GM12878 (cell line): ENCODE results near the gene POLR1A. TPM values are rescaled to one million over a fixed set of nuclear protein-coding genes. Genes with fewer than 3 reads are reported as not detected.

Source experiments
- BHLHE40 ChIP-seq, 2 experiments: fragments of 450-650 bp in 1 of 2; IDR thresholded peaks; 2 replicates each; pipeline ENCODE4 v1.6.1; 2011 to 2017; ENCODE audit warnings: low read depth in 2 of 2, borderline replicate concordance in 1 of 2, improper control_type of control experiment in 1 of 2, low read length in 1 of 2, mild to moderate bottlenecking in 1 of 2
- CHD1 ChIP-seq: IDR thresholded peaks from 2 replicates; pipeline ENCODE4 v1.6.1; 2012; ENCODE audit warnings: low read depth, low read length, improper control_type of control experiment
- EED ChIP-seq: sonication (generic); IDR thresholded peaks from 2 replicates; pipeline ENCODE4 v1.6.1; 2016; ENCODE audit warnings: antibody characterized with exemption, low read depth
- JUNB ChIP-seq: IDR thresholded peaks from 2 replicates; pipeline ENCODE4 v1.6.1; 2016; ENCODE audit warnings: antibody characterized with exemption, mild to moderate bottlenecking
- MEF2A ChIP-seq: IDR thresholded peaks from 2 replicates; pipeline ENCODE4 v1.6.1; 2011; ENCODE audit warnings: low read depth, mild to moderate bottlenecking, low read length, moderate library complexity; ENCODE audit not compliant: insufficient read depth
- MLLT1 ChIP-seq: fragments of 450-650 bp; IDR thresholded peaks from 2 replicates; pipeline ENCODE4 v1.6.1; 2016; ENCODE audit warnings: mild to moderate bottlenecking
- PBX3 ChIP-seq: IDR thresholded peaks from 2 replicates; pipeline ENCODE4 v1.6.1; 2011; ENCODE audit warnings: mild to moderate bottlenecking, low read depth, low read length, moderate library complexity; ENCODE audit not compliant: insufficient replicate concordance
- SKIL ChIP-seq: fragments of 450-650 bp; IDR thresholded peaks from 2 replicates; pipeline ENCODE4 v1.6.1; 2017; ENCODE audit warnings: mild to moderate bottlenecking, low read depth, inconsistent platforms; ENCODE audit not compliant: poor library complexity, severe bottlenecking
- polyA plus RNA-seq, 11 experiments: library from polyadenylated mRNA; depleted of rRNA in 4 of 11; unstranded in 6 of 11; stranded (reverse) in 5 of 11; fragments of >200 nt; fragmentation: Nextera tagmentation in 4 of 11; fragmentation: Illumina TruSeq in 1 of 11; extraction: Ambion mirVana in 4 of 11; extraction: Trizol in 1 of 11; gene quantifications; 1 replicate in 1 of 11; 2 replicates in 10 of 11; pipeline versions ENCODE4 v1.2.1 to v1.2.3, GENCODE V29; 2011 to 2016; ENCODE audit warnings: inconsistent platforms in 2 of 11, missing spikeins in 2 of 11, low read depth in 1 of 11
- total RNA-seq, 4 experiments: library from RNA; depleted of rRNA in 3 of 4; stranded (reverse); fragments of >200 nt in 3 of 4; fragmentation: Illumina TruSeq in 1 of 4; extraction: Trizol in 1 of 4; gene quantifications; 2 replicates each; pipeline versions ENCODE4 v1.2.1 to v1.2.3, GENCODE V29; 2013 to 2021

Gene POLR1A
- total and polyA plus RNA-seq, 10 of the 15 experiments (the other 5 are each of a cell fraction or from before 2014, with no cell fraction given): 2.1 to 53.9 (median 17.8) TPM

GRCh38 chr2:86036669-86037138 lies 69.0 kb downstream of the POLR1A start (continued):
- TF ChIP-seq SKIL (peak; percentile 14), CHD1 (no peak), PBX3 (no peak), MEF2A (no peak), BHLHE40 (IDR thresholded peaks at IDR 0.05; ENCODE audit: borderline replicate concordance in 1 of 2, low read depth in 2 of 2, low read length in 1 of 2) (no peak), MLLT1 (peak; percentile 71; the same call in 1 of the 2 replicates), JUNB (no peak), EED (no peak)
- TF ChIP-seq, all 136 proteins: peak for 16
